Dendritic cell treated with granulocyte-macrophage colony-stimulating factor and Interleukin-4, amounts not matched to agents 40 ng/mL and 50 ng/mL, for 4 days (primary cell): ENCODE data around the gene TULP1.

ENCODE experiments used
- H3K27ac Mint-ChIP-seq: one replicate; pipeline ENCODE4 v1.8.0; 2022; ENCODE audit warnings: mild to moderate bottlenecking, mixed read lengths
- H3K27me3 Mint-ChIP-seq: one replicate; pipeline ENCODE4 v1.8.0; 2022; ENCODE audit warnings: mild to moderate bottlenecking, mixed read lengths
- H3K36me3 Mint-ChIP-seq: one replicate; pipeline ENCODE4 v1.8.0; 2022; ENCODE audit warnings: low read depth, mixed read lengths
- H3K4me1 Mint-ChIP-seq: one replicate; pipeline ENCODE4 v1.8.0; 2022; ENCODE audit warnings: low read depth, mixed read lengths
- H3K4me3 Mint-ChIP-seq: one replicate; pipeline ENCODE4 v1.8.0; 2022; ENCODE audit warnings: mild to moderate bottlenecking, moderate library complexity, mixed read lengths
- H3K9me3 Mint-ChIP-seq: one replicate; pipeline ENCODE4 v1.8.0; 2022; ENCODE audit warnings: mixed read lengths
- intact Hi-C: fragments of 100-400 bp; cut with micrococcal nuclease; formaldehyde crosslinking; loops from one replicate; pipeline ENCODE4 v1.15.0; 2022

The TULP1 gene

GRCh38 chr6:35512740-35513139 is at the start of gene TULP1:
TULP1 (minus strand) TSS chr6:35512896; CDS start chr6:35512858, 38 bp downstream.
- peaks cover 8% of the 10 kb centered on the region for H3K4me1 Mint-ChIP-seq
- H3K9me3 Mint-ChIP-seq: no peaks in the 10 kb centered on the region
- no peak within 1 kb of the TSS for H3K27ac Mint-ChIP-seq
- intact Hi-C loops: no loop called here
- peaks cover 69% of the 10 kb centered on the region for H3K27me3 Mint-ChIP-seq
- no peak within 1 kb of the TSS for H3K4me3 Mint-ChIP-seq
- H3K36me3 Mint-ChIP-seq: no peaks in the 10 kb centered on the region

DNA sequence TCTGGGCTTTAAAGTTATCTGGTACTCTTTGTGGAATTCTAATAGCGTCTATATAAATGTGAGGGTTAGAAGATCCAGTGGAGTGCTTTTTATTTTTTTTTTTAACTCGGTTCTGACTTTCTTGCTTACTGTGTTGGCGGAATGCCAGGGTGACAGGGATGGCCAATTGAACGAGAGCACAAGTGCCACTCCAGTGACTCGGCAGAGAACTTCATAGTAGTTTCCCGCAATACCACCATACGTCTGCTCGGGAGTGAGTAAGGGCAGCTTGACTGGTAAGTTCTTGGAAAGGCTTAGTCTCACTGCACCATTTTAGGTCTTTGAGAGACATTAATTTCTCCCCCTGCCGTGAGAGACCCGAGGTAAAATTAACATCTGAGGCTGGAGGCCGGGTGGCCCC is 49.4 kb upstream of the TULP1 start:
- peaks cover 5% of the 10 kb centered on the region for H3K4me1 Mint-ChIP-seq
- no peak overlapping the region for H3K4me3 Mint-ChIP-seq
- H3K27me3 Mint-ChIP-seq: peaks cover 9% of the 10 kb centered on the region
- H3K36me3 Mint-ChIP-seq: no peaks in the 10 kb centered on the region
- intact Hi-C loops: no loop called here
- H3K9me3 Mint-ChIP-seq: no peaks in the 10 kb centered on the region
- no peak overlapping the region for H3K27ac Mint-ChIP-seq

DNA sequence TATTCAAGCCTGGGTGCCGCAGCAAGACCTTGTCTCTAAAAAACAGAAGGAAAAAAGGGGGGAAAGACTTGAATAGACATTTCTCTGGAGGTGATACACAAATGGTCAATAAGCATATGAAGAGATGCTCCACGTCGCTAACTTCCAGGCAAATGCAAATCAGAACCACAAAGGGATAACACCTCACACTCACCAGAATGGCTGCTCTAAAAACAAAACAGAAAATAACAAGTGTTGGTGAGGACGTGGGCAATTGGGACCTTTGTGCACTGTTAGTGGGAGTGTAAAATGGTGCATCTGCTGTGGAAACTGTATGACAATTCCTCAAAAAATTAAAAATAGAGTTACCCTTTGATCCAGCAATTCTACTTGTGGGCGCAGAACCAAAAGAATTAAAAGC is 48.4 kb upstream of the TULP1 start:
- peaks cover 7% of the 10 kb centered on the region for H3K27me3 Mint-ChIP-seq
- no peaks in the 10 kb centered on the region for H3K36me3 Mint-ChIP-seq
- H3K27ac Mint-ChIP-seq: no peak overlapping the region
- peaks cover 5% of the 10 kb centered on the region for H3K4me1 Mint-ChIP-seq
- no peaks in the 10 kb centered on the region for H3K9me3 Mint-ChIP-seq
- H3K4me3 Mint-ChIP-seq: no peak overlapping the region
- intact Hi-C loops: no loop called here

- Mint-ChIP-seq H3K9me3 (no peaks in the 10 kb centered on the region), H3K4me1 (peaks cover 5% of the 10 kb centered on the region), H3K27me3 (peaks cover 3% of the 10 kb centered on the region), H3K36me3 (no peaks in the 10 kb centered on the region), H3K27ac (no peak overlapping the region), H3K4me3 (no peak overlapping the region)
- intact Hi-C loops: no loop called here
These were observed 45.9 kb upstream of the TULP1 start for GRCh38 chr6:35558571-35558970.

DNA sequence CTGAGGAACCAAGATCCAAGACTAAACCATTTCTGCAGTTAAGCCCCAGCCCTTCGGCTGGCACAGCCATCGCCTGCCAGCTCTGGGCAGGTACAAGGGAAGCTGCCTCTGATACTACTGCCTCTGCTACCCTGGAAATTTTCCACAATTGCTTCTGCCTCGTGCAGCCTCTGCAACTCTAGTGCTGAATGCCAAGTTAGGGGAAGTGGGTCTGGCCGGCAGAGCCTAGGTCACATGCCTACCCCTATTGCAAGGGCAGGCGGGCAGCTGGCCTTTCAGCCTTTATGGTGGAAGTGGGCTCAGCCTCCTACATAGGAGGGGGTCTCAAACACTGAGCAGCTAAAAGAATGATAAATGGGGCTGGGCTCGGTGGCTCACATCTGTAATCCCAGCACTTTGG is 44.5 kb upstream of the TULP1 start:
- Mint-ChIP-seq H3K4me3 (no peak overlapping the region), H3K36me3 (no peaks in the 10 kb centered on the region), H3K27ac (no peak overlapping the region), H3K9me3 (no peaks in the 10 kb centered on the region), H3K27me3 (peaks cover 3% of the 10 kb centered on the region), H3K4me1 (peaks cover 5% of the 10 kb centered on the region)
- intact Hi-C loops: no loop called here

- H3K36me3 Mint-ChIP-seq: no peaks in the 10 kb centered on the region
- H3K27me3 Mint-ChIP-seq: peaks cover 7% of the 10 kb centered on the region
- intact Hi-C loops: no loop called here
- H3K9me3 Mint-ChIP-seq: peaks cover 11% of the 10 kb centered on the region
- peaks cover 5% of the 10 kb centered on the region for H3K4me1 Mint-ChIP-seq
- H3K27ac Mint-ChIP-seq: no peak overlapping the region
- no peak overlapping the region for H3K4me3 Mint-ChIP-seq
These were observed 42.1 kb upstream of the TULP1 start for GRCh38 chr6:35554811-35555210.

- H3K27me3 Mint-ChIP-seq: peaks cover 7% of the 10 kb centered on the region
- intact Hi-C loops: loop anchor here (2.0 kb wide), 1 partner anchor 31 kb away; no protein-coding TSS in a partner anchor
- peaks cover 12% of the 10 kb centered on the region for H3K9me3 Mint-ChIP-seq
- no peak overlapping the region for H3K27ac Mint-ChIP-seq
- no peak overlapping the region for H3K4me3 Mint-ChIP-seq
- H3K36me3 Mint-ChIP-seq: no peaks in the 10 kb centered on the region
- peaks cover 5% of the 10 kb centered on the region for H3K4me1 Mint-ChIP-seq
These were observed 40.6 kb upstream of the TULP1 start for GRCh38 chr6:35553315-35553714.

- no peak overlapping the region for H3K27ac Mint-ChIP-seq
- intact Hi-C loops: loop anchor here (2.0 kb wide), 1 partner anchor 30 kb away; no protein-coding TSS in a partner anchor
- peaks cover 12% of the 10 kb centered on the region for H3K9me3 Mint-ChIP-seq
- H3K36me3 Mint-ChIP-seq: no peaks in the 10 kb centered on the region
- H3K4me1 Mint-ChIP-seq: peaks cover 9% of the 10 kb centered on the region
- peaks cover 7% of the 10 kb centered on the region for H3K27me3 Mint-ChIP-seq
- H3K4me3 Mint-ChIP-seq: no peak overlapping the region
These were observed 39.7 kb upstream of the TULP1 start for GRCh38 chr6:35552285-35552917.

- no peak overlapping the region for H3K27ac Mint-ChIP-seq
- peaks cover 7% of the 10 kb centered on the region for H3K27me3 Mint-ChIP-seq
- intact Hi-C loops: no loop called here
- H3K4me3 Mint-ChIP-seq: no peak overlapping the region
- H3K4me1 Mint-ChIP-seq: peaks cover 5% of the 10 kb centered on the region
- H3K9me3 Mint-ChIP-seq: peaks cover 12% of the 10 kb centered on the region
- H3K36me3 Mint-ChIP-seq: no peaks in the 10 kb centered on the region
These were observed 37.7 kb upstream of the TULP1 start for GRCh38 chr6:35550437-35550836.

- peaks cover 10% of the 10 kb centered on the region for H3K27me3 Mint-ChIP-seq
- H3K9me3 Mint-ChIP-seq: peaks cover 12% of the 10 kb centered on the region
- no peak overlapping the region for H3K27ac Mint-ChIP-seq
- H3K4me3 Mint-ChIP-seq: no peak overlapping the region
- peaks cover 12% of the 10 kb centered on the region for H3K4me1 Mint-ChIP-seq
- intact Hi-C loops: no loop called here
- no peaks in the 10 kb centered on the region for H3K36me3 Mint-ChIP-seq
These were observed 35.0 kb upstream of the TULP1 start for GRCh38 chr6:35547676-35548075.

DNA sequence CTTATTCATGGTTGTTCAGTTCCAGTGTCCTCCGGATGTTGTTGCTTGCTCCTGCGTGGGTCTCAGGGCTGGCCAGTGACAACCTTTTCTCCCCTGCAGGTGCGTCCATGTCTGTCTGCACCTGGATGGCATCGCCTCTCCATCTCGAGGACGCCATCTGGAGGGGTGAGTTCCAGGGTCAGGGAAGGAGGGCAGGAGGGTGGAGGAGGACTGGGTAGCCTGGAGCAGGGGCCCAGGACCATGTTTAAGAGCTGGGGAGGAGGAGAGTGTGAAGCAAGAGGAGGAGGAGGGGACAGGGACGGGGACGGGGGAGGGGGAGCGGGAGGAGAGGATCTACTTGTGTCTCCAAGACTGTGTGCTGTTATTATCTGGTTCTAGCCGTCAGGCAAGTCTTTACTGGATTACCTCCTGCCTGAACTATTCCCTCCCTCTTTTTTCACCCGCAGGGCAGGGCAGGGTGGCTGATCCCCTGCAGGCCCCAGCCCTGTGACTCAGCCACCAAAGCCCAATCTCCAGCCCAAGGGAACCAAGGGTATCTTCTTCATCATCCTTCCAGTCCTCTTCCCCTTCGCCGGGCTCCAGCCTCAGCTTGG is 32.2 kb upstream of the TULP1 start:
- intact Hi-C loops: no loop called here
- Mint-ChIP-seq H3K4me1 (peaks cover 12% of the 10 kb centered on the region), H3K36me3 (no peaks in the 10 kb centered on the region), H3K4me3 (no peak overlapping the region), H3K27me3 (peaks cover 6% of the 10 kb centered on the region), H3K9me3 (peaks cover 2% of the 10 kb centered on the region), H3K27ac (no peak overlapping the region)

DNA sequence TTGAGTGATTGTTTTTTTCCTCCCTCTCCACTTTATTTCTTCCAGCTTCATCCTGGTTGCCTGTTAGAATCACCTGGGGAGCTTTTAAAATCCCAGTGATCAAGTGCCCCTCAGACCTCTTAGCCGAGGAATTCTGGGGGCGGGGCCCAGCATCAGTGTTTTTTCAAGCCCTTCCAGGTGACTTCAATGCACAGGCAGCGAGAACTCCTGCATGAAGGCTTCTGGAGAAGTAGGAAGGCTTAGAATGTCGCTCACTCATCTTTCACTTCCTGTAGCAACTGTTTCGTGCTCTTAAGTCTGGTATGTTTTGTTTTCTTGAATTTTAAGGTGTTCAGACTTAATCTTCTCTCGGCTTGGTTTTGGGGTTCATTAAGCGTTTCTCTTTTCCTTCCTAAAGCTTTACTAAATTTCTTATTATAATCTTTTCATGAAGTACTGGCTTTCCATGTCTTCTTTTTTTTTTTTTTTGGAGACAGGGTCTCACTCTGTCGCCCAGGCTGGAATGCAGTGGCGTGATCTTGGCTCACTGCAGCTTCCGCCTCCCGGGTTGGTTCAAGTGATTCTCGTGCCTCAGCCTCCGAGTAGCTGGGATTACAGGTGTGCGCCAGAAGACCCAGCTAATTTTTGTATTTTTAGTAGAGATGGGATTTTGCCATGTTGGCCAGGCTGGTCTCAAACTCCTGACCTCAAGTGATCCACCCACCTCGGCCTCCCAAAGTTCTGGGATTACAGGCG is 30.9 kb upstream of the TULP1 start:
- Mint-ChIP-seq H3K27me3 (peaks cover 6% of the 10 kb centered on the region), H3K27ac (no peak overlapping the region), H3K4me1 (peaks cover 12% of the 10 kb centered on the region), H3K36me3 (no peaks in the 10 kb centered on the region), H3K9me3 (no peaks in the 10 kb centered on the region), H3K4me3 (no peak overlapping the region)
- intact Hi-C loops: no loop called here

DNA sequence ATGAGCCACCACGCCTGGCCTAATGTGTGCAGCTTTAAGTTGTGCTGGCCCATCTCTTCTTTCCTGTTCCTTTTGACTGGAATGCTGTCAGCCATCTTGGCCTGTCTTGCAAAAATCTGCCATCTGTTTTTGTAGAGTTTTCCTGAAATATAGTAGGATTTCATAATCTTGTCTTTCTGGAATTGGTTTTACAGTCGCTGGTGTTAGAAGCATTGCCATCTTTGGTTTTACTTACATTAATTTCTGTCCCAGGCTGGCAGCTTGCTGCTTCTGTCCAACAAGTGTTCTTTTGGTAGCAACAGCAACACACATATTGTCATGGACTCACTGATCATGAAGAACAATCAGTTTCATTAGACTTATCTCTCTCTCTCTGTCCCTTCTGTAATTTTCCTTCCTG is 29.1 kb upstream of the TULP1 start:
- Mint-ChIP-seq H3K4me3 (no peak overlapping the region), H3K4me1 (peaks cover 7% of the 10 kb centered on the region), H3K9me3 (no peaks in the 10 kb centered on the region), H3K27me3 (peaks cover 6% of the 10 kb centered on the region), H3K36me3 (no peaks in the 10 kb centered on the region), H3K27ac (no peak overlapping the region)
- intact Hi-C loops: no loop called here

- Mint-ChIP-seq H3K27ac (no peak overlapping the region), H3K4me3 (no peak overlapping the region), H3K4me1 (peaks cover 7% of the 10 kb centered on the region), H3K36me3 (no peaks in the 10 kb centered on the region), H3K27me3 (peaks cover 4% of the 10 kb centered on the region), H3K9me3 (no peaks in the 10 kb centered on the region)
- intact Hi-C loops: no loop called here
These were observed 26.5 kb upstream of the TULP1 start for GRCh38 chr6:35539223-35539622.
